Stimulated activated CD8-positive, alpha-beta memory T cell treated with anti-CD3 and anti-CD28 coated beads, Interleukin-4, amount 100 ng/mL, for 1 hour (primary cell): ENCODE measurements around the gene LIMS2.

Experiments
- DNase-seq, 2 donors: peaks; one replicate each; pipeline ENCODE4 v3.0.0-alpha.2; 2020; ENCODE audit warnings: low read depth in 2 of 2, low spot score in 1 of 2

LIMS2 gene

DNA sequence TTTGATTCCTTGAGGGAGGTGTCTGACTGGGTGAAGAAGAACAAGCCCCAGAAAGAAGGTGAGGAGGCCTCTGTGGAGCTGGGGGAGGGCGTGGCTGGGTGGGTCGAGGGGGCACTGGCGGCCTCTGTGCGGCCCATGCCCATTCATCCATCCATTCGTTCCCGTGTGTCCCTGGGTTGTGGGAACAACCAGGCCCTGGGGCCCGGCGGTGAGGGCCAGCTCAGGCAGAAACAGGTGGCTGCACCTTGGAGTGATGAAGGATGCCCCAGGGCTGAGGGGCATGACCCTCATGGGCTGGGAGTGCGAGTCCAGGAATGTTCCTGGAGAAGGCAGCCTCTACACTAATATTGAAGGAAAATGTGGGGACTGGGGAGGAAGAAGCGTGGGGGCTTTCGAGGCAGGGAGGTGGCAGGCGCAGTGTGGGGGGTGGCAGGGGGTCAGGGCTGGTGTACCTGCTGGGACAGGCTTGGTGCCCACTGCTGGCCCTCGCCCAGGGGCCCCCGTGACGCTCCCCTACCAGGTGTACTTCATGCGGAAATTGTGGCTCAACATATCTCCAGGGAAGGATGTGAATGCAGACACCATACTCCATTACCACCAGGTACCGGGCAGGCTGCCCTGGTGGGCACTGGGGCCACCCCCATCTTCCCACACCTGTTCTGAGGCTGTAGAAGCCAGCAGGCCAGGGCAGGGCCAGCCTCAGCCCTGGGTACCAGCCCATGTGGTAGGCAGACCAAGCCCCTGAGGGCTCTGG is 40.5 kb downstream of the LIMS2 start:
- DNase-seq = no peak

DNA sequence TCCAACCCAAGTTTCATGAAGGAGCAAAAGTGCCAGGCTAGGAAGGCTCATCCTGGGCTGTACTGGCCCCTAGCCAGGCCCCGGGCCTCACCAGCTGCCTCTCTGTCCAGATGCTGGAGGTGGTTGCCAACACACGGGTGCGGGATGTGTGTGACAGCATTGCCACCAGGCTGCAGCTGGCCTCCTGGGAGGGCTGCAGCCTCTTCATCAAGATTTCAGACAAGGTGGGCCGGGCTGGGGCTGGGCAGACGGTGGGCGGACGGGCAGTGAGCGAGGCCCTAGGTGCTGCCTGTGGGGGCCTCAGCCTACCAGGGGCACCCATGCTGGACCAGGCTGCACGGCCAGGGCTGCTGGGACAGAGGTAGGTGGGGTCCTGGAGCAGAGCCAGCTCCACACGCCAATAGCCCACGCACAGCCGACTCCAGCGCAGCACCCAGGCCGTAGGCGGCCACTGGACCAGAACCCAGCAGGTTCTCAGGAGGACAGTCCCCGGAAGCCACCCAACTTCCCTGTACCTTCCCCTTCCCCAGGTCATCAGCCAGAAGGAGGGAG is 41.2 kb downstream of the LIMS2 start:
- DNase-seq = no peak

DNA sequence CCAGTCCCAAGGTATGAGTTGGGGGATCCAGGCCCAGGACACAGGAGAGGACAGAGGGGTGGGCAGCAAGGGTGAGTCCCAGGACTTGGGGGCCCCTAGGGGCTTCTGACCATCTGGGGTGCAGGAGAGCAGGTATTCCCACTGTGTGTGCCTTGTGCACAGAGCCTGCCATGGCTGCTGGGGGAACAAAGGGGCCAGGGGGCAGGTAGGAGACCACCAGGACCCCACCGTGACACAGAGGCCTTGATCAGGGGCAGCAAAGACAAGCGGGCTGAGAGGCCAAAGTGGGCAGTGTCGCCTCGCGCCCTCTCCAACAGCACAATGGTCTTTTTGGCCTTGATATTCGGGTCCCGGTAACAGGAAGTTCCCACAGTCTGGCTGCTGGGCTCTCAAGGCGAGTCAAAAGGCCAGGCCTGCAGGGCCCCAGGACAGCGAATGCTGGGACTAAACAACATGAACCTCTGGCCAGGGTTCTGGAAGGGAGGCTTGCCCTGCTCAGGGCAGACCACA is 41.7 kb downstream of the LIMS2 start:
- DNase-seq = no peak

DNA sequence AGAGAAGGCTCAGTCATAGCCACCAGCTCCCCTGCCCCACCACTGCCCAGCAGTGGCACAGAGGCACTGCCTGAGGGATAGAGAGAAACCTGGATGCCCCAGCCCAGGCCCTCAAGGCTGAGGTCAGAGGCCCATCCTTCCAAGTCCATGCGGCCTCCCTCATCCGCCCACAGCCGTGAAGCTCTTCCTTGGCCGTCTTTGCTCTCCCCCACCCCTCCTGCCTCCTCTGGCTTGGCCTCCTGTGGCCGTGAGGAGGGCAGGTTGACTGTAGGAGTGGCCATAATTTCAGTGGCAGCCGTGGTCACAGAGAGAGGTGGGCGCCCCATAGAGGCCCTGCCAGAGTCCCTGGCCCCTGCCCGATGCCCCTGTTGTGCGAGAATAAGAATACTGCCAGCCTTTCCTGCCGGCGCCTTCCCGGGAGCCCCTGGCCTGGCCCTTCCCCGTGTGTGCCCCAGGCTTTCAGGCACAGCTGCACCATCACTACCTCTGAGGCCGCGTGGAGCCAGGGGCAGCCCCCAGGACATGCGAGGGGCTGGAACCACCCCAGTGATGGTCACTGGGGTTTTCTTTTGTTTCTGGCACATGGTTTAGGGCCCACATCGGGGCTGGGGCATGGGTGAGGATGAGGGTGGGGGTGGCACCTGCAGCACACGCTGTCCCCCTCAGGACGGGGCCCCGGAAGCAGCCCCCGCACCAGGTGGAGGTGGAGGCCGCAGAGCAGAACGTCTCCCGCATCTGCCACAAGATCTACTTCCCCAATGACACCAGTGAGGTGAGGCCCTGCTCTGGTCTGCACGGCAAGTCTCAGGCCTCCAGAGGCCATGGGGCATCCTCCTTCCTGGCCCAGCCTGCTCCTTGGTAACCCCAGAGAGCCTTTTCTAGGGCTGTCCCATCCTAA is 42.5 kb downstream of the LIMS2 start:
- DNase-seq = no peak

DNA sequence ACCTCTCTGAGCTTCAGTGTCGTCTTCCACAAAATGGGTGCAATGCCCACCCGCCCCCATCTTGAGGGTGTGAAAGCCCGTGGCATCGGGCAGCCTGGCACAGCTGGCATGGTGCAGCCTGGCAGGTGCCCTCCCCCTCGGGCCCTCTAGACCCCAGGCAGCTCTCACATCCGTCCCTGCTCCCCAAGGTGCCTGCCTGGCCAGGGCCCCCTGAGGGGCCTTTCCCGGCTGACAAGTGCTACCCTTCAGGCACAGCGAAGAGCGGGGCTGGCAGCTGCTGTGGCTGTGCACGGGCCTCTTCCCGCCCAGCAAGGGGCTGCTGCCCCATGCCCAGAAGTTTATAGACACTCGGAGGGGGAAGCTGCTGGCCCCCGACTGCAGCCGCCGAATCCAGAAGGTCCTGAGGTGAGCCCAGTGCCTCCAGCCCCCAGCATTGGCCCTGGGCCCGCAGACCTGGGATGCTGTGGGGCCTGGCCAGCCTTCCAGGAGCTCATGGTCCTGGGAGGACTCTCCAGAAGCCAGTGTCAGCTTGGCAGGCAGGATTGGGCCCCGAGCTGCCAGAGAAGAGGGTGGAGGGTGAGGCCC is 43.2 kb downstream of the LIMS2 start:
- no peak for DNase-seq

DNA sequence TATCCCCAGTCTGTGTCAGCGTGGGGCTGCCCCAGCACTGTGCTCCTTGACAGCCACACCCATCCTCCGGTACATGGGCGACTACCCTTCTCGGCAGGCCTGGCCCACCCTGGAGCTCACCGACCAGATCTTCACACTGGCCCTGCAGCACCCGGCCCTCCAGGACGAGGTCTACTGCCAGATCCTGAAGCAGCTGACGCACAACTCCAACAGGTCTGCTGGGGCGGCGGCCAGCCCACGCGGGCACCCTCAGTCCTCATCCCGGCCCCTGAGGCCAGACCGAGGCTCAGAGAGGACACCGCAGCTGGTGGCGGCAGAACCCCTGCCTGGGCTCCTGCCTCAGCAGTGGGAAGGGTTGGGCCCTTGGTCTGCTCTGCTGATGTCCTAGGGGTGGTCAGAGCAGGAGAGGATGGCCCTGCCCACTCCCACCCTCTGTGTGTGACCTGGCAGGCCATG is 43.8 kb downstream of the LIMS2 start:
- no peak for DNase-seq

DNA sequence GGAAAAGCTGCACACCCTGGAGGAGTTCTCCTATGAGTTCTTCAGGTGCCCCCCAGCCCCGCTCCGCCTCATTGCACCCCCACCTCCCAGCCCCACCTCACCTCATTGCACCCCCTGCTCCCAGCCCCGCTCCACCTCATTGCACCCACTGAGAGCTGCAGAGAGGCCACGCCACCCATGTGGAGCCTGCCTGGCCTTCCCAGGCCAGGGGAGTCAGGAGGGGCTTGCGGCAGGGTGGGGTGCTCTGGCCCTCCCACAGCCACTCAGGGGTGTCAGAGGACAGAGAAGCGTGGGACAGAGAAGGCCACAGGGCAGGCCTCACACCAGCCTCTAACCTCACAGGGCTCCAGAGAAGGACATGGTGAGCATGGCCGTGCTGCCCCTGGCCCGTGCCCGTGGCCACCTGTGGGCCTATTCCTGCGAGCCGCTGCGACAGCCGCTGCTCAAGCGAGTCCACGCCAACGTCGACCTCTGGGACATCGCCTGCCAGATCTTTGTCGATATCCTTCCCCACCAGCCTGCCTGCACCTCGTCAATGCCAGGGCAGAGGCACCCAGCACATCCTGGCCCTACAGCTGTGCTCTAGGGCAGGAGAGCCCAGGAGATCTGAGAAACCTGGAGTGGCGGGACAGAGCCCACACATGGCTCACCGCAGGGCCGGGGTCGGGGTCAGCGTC is 44.3 kb downstream of the LIMS2 start:
- no peak for DNase-seq

DNA sequence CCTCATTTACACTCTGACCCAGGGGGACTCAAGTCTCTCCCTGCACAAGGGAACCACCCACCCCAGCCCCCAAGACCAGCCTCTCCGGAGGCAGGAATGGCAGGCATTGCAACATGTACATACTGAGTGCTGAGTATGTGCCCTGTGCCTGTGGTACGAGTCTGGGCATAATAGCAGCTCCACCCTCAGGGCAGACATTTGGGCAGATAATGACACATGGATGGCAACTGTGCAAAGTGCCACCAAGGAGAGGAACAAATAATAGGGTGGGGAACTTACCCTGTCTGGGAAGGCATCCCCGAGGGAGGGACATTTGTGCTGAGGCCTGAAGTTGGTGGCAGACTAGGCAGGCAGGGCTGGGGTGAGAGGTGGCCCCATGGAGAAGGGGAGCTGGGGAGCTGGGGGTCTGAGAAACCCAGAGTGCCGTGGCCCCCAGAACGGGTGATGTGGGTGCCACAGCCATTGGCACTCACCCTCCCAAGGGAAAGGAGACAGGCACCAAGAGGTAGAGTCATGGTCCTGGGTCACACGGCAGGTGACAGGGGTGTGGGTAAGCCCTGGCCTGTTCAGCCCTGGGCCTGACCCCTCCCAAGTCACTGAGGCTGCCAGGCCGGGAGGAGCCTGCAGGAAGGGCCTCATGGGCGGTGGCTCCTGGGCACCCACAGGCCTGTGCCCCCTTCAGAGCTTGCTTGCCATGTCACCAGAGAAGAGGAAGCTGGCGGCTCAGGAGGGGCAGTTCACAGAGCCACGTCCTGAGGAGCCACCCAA is 45.0 kb downstream of the LIMS2 start:
- DNase-seq = no peak

DNA sequence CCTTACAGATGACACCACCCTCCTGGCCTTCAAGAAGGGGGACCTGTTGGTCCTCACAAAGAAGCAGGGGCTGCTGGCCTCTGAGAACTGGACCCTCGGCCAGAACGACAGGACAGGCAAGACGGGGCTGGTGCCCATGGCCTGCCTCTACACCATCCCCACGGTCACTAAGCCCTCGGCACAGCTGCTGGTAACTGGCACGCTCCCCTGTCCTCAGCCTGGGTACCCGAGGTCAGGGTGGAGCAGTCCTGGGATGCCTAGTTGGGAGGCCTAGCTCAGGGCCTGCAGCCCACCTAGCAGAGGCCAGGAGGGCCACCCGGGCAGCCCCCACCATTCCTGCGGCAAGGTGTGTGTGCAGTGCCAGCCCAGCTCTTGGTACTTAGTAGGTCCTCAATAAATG is 45.7 kb downstream of the LIMS2 start:
- no peak for DNase-seq

DNA sequence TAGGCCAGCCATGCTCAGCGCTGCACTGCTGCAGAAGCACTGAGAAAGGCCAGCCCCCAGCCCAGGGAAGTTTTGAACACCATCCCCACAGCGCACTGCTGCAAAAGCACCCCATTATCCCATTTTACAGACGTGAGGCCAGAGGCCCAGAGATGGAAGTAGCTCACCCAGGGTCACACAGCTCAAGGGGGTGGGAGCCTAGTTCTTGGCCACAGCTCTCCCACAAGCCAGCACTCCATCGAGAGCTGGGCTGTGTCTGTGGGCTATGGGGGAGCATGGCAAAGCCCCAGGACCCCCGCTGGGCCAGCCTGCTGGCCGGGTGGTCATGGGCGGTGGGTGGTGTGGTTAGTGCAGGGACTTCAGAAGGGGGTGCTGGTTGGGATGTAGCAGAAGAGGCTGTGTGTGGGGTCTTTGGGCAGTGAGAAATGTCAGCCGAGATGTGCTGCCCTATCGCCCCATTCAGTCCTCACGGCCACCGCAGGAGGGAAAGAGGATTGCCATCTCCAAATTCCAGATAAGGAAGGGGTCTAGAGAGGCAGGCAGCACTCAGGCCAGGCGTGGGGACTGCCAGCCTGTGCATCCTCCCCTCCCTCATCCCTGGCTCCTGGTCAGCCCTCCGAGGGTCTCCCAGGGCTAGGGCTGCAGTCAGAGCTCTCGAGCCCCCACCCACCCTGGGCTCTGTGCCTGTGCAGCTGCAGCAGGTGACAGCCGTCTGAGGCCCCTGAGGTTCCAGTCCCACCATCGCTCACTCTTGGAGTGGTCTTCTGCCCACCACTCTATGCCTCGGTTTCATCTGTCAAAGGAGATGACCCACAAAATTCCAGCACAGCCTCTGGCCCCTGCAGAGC is 46.3 kb downstream of the LIMS2 start:
- no peak for DNase-seq

DNA sequence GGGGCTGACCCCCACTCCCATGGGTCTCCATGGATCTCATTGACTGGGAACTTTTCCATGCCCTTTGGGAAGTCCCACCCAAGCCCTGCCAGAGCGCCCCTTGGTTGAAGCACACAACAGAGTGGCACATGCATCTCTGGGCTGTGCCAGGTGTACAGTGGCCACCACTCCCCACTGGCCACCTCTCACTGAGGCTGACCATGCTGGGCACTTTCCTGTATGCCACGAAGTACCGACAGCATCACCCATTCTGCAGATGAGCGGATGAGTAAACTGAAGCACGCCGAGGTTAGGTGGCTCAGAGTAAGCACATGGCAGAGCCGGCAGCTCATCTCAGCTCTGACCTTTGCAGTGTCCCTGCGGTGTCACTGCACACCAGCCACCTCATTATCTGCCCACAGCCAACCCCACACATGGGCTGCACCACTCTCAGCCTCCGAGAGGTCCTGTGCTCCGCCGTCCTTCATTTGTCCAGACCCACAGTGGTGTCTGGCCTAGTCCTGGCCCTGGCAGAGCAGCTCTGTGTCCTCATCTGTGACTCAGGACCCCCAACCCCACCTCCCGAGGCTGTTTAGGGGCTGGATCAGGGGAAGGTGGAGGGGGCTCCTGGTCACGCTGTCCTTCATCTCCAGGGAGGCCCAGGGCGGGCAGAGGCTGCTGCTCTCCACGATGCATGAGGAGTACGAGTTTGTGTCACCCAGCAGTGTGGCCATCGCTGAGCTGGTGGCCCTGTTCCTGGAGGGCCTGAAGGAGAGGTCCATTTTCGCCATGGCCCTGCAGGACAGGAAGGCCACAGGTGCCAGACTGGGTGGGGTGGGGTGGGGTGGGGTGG is 47.4 kb downstream of the LIMS2 start:
- no peak for DNase-seq

DNA sequence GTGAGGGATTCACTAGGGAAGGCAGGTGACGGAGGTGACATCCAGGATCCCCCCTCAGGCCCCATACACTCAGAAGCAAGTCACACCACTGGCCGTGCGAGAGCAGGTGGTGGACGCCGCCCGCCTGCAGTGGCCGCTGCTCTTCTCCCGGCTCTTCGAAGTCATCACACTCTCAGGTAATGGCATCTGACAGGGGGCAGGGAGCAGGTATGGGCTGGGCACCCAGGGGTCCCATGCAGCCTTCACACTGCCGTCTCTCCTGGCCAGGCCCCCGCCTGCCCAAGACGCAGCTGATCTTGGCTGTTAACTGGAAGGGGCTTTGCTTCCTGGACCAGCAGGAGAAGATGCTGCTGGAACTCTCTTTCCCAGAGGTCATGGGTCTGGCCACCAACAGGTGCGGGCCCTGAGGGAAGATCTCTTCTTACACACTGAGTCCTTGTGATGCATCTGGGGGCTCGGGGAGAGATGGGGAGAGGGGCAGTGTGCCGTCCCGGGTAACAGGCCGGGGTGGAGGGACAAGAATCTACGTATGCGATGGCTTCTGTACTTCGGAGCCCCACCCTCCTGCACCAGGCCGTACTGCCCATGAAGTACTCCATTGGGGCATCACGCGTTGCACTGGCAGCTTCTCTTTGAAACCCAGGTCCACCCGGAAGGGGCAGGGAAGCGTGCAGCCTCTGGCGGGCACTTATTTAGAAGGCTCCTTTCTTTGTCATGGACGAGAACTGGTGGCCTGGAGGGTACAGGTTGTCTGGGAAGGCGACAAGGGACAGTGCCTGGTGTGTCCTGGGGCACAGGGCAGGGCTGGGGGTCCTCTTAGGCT is 48.2 kb downstream of the LIMS2 start:
- DNase-seq = no peak

DNA sequence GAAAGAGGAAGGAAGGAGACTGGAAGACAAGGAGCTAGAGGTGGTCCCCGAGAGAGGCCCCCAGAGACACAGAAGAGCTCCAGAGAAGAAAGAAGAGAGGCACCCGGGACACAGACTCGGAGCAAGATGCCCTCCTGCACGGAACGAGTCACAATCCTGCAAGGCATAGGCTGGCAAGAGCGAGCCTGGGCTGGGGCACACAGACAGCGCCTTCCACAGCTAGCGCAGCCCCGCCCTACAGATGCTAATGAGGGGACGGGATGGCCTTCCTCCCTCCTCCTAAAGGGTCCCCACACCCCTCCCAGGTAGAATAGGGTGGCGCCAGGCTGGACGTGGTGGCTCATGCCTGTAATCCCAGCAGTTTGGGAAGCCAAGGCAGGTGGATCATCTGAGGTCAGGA is 49.2 kb downstream of the LIMS2 start:
- DNase-seq = no peak

DNA sequence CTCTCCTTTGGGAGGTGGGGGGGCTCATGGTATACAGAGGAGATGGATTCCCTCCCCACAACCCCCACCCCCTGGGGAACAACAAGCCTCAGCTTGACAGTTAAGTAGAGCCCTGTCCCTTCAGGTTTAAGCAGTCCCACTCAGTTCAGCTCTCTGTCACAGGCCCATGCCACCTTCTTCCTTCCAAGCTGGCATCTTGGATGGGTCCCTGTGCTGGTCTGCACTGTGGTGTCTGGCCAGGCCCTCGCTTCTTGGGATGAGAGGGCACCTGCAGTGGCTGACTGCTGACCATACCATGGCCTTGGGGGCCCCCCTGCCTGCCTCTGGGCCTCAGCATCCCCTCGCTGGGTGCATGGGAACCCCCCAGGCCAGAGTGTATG is 49.8 kb downstream of the LIMS2 start:
- DNase-seq = no peak

DNA sequence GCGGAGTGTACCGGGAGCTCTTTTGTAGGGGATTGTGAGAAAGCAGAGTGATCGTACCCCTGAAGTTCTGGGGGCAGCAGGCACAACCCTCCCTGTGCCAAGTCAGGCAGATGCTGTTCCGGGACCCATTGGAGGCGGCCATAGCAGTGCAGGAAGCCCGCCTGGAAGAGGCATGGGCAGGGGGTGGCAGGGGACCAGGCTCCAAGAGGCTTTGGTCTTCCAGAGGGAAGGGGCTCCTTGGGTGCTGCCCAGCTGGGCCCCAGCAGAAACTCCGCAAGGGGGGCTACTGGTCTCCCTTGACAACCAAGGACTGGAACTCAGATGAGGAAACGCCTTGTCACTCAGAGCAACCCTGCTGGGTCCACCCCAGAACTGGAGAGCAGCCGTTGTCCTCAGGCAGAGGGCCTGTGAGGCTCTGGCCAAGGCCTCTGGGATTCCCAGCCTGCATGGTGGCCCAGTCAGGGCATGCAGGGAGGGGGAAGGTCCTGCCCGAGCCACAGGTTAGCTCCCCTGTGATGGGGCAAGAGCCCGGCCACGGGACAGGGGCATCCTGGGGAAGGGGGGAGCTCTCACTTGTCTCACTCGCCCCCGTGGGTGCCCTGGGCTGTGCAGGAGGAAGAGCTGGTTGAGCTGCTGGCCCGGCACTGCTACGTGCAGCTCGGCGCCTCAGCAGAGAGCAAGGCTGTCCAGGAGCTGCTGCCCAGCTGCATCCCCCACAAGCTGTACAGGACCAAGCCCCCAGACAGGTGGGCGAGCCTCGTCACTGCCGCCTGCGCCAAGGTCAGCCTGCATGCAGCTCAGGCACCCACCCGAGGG is 50.4 kb downstream of the LIMS2 start:
- DNase-seq = no peak

DNA sequence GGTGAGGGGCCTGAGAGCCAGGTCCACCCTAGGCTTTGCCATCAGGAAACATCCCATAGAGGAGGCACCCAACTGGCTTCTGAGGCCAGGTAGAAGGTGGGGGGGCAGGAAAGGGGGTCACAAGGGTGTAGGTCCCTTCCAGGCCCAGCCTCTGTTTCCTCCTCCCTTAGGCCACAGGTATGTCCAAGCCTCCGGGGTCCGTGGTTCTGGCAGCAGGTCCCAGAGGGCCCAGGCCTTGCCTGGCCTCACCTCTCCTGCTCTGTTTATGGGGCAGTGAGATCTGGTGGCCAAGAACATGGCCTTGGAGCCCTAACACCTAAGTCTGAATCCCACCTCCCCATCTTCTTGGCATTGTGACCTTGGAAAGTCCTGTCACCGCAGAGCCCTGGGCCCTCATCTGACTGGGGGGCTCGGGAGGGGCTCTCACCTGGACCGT is 51.0 kb downstream of the LIMS2 start:
- no peak for DNase-seq
